Measurements from ENCODE around the gene MME.
"Not testable (repeated sequence)": the region's sequence is repeated elsewhere in the genome, so short reads cannot be mapped to it uniquely, and the experiment has no call there.

MME gene

GRCh38 chr3:155086051-155086450 lies 5.9 kb downstream of the MME start:
- no peak for DNase-seq

- no peak for DNase-seq
These were observed 8.7 kb downstream of the MME start for GRCh38 chr3:155088706-155089345.

GRCh38 chr3:155089495-155089894 lies 9.4 kb downstream of the MME start:
- no peak for DNase-seq

- DNase-seq: no peak
These were observed 13.1 kb downstream of the MME start for GRCh38 chr3:155093261-155093660.

- DNase-seq: no peak
These were observed 16.3 kb downstream of the MME start for GRCh38 chr3:155096303-155097008.

- DNase-seq: no peak
These were observed 16.9 kb downstream of the MME start for GRCh38 chr3:155097009-155097349.

- no peak for DNase-seq
These were observed 21.3 kb downstream of the MME start for GRCh38 chr3:155101398-155101797.

- DNase-seq: no peak
These were observed 22.2 kb downstream of the MME start for GRCh38 chr3:155102329-155102728.

- no peak for DNase-seq
These were observed 23.6 kb downstream of the MME start for GRCh38 chr3:155103686-155104085.

GRCh38 chr3:155106119-155106518 lies 26.0 kb downstream of the MME start:
- no peak for DNase-seq

- DNase-seq: no peak
These were observed 29.9 kb downstream of the MME start for GRCh38 chr3:155110022-155110421.

GRCh38 chr3:155110996-155111901 lies 31.1 kb downstream of the MME start:
- no peak for DNase-seq

- DNase-seq: no peak
These were observed 31.9 kb downstream of the MME start for GRCh38 chr3:155111971-155112370.

- no peak for DNase-seq
These were observed 32.7 kb downstream of the MME start for GRCh38 chr3:155112661-155113389.

- DNase-seq: not testable (repeated sequence)
These were observed 44.6 kb downstream of the MME start for GRCh38 chr3:155124745-155125144.

- DNase-seq: no peak
These were observed 49.3 kb downstream of the MME start for GRCh38 chr3:155129396-155129795.

- DNase-seq: no peak
These were observed 49.9 kb downstream of the MME start for GRCh38 chr3:155130001-155130400.

- no peak for DNase-seq
These were observed 51.0 kb downstream of the MME start for GRCh38 chr3:155131104-155131503.

- not testable (repeated sequence) for DNase-seq
These were observed 54.2 kb downstream of the MME start for GRCh38 chr3:155134311-155134710.

- no peak for DNase-seq
These were observed 54.9 kb downstream of the MME start for GRCh38 chr3:155135003-155135402.

GRCh38 chr3:155138677-155139076 lies 58.6 kb downstream of the MME start:
- DNase-seq: no peak

GRCh38 chr3:155147588-155147987 lies 67.5 kb downstream of the MME start:
- DNase-seq: no peak

- no peak for DNase-seq
These were observed 69.4 kb downstream of the MME start for GRCh38 chr3:155149494-155149893.

Measured in central memory CD4-positive, alpha-beta T cell (primary cell).